HG02623 (cell line): Measurements from ENCODE around the gene AFAP1.

ENCODE experiments used
- ATAC-seq: cut with Tn5 transposase; IDR thresholded peaks from one replicate; pipeline ENCODE4 v1.9.1; 2021; ENCODE audit warnings: moderate library complexity; ENCODE audit not compliant: unreplicated experiment

The AFAP1 gene

DNA sequence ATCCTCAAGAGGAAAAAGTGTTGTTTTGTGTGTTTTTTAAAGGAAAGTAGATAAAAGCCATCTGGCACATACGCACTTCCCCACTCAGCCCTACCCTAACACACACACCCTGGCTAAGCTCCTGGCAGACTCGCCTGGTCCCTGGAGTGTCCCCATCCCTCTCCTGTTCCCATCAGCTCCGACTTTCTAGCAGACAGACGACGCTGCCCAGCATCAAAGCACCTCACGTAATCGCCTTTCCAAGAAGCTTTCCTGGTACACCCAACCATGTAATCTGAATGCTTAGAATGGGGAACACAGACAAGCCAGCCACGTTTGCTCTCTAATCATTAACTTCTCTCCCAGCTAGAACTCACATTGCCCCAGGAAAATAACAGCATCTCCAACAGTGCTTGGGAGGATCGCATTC is 116.2 kb downstream of the AFAP1 start:
- no peak for ATAC-seq

DNA sequence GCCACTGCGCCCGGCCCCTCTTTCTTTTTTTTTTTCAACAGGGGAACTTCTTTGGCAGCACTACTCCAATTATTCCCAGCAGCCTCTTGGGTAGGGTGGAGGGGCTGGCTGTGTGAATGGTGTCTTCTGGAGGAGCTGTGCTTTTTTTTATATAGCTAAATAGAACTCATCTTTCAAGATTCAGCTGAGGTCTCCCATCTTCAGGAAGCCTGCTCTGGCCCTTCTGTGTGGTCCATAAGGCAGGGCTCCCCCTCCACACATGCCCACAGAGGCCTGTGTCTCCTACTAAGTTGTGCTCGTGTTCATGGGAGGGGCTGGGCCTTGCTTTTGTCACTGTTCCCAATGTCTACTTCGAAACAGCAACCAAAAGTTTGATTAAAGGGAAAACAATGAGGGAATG is 116.8 kb downstream of the AFAP1 start:
- no peak for ATAC-seq

DNA sequence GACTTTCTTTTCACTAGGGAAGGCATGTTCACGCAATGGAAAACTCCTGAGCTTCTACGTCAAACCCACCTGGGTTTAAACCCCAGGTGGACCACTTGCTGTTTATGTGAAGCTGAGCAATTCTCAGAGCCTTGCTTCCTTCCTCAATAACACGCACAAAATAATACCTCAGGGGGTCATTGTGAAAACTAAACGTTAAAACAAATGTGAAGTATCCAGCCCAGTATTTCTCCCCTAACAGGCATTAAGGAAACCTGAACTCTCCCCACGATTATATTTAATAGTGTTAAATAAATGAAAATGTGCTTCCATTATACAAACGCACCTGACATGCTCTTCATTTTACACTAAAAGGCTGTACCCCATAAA is 117.5 kb downstream of the AFAP1 start:
- no peak for ATAC-seq

DNA sequence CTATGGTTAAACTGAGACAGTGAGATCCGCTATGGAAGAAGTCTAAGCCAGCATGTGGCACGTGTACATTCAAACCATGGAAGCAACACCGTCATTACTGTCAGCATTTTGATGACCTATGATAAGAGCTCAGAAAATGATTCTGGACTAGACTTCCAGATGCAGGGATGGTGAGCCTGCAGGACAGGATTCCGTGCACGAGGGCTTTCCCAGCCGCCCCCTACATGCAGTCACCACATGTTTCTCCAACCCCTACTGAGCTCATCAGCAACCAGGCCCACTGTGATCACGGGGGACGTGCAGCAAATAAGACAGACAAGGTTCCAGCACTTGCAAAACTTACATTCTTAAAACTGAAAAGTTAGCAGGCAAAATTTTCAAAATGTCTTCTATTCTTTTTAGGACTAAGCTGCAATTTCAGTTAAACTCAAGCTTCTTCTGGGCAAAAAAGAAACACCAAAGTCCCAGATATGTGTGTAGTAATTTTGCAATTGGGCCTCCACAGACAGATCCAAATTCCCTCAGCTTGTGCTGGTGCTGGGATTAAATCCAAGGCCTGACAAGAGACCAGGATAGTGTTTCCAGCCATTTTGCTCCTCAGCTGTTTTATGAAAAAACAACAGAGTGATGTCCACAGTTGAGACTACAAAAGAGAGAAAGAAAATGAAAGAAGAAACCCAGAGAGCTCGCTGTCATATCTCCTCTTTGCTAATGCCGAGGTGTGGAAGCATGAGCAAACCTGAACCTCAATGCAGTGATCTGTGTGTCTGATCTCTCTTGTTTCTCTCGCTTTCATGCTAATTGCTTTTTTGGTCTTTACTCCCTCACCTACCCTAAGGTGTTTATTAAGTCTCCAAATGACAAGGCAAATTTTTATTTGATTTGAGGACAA is 118.2 kb downstream of the AFAP1 start:
- no peak for ATAC-seq

DNA sequence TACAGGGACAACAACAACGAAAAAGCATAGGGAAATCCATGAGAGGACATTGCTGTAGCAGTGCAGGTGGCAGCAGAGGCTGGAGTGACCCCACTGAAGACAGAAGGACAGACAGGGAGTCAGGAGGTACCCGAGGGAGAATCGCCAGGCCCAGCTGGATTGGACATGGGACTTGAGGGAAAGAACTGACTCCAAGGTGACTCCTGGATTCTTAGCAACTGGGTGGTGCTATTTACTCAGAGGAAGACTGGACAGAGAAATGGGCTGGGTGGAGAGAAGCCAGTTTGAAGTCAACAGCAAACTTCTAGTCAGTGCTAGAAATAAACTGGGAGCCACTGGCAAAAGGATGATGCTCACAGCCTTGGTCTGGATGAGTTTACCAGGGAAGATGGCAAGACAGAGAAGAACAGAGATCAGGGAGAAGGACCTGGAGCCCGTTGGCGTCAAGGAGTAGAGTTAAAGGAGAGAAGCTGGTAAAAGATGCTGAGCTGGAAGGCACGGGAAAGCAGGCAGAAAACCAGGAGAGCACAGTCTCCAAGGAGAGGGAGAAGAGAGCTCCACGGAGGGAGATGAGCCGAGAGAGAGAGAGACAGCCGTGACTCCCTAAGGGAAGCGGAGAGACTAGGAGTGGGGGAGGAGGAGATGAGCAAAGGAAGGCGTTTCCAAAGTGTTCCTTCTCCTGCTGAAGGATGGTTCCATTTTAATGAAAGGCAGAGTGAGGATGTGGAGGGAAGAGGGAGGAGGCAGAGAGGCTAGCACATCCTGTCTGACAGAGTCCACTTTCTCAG is 119.4 kb downstream of the AFAP1 start:
- no peak for ATAC-seq

DNA sequence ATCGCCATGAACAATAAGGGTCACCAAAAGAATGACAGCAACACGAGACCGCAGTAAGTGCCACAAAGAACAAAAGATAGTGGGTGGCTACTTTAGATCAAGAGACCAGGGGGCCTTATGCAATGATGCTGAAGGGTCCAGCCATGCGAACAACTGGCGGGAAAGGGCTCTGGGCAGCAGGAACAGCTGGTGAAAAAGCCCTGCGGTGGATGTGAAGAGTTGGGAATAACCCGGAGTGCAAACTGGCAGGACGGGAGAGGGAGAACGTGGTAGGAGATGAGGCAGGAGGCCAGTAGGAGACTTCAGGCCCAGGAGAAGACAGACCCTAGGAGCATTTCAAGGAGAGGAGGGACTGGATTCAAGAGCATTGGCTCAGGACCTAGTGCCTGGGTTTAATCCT is 120.2 kb downstream of the AFAP1 start:
- no peak for ATAC-seq

DNA sequence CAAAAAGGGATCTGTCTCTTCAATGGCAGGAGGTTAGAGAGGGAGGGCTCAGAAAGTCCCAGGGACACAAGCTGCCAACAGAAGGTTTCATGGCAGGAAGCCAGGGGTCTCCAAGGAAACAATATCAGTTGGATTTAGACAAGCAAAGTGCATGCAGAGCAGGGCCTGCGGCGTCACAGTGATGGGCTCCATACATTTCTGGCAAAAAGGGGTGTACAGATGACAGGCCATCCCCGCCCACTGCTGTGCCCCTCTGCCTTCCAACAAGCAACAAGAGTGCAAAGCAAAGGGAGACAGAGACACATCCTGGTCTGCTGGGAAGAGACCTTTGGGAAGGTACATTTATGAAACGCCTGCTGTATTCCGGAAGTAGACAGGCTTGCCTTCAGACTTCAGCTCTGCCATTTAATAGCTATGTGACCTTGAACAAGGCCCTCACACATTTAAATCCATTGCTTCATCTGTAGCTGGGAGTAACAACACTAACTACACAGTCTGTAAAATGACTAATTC is 121.2 kb downstream of the AFAP1 start:
- ATAC-seq, result no peak

DNA sequence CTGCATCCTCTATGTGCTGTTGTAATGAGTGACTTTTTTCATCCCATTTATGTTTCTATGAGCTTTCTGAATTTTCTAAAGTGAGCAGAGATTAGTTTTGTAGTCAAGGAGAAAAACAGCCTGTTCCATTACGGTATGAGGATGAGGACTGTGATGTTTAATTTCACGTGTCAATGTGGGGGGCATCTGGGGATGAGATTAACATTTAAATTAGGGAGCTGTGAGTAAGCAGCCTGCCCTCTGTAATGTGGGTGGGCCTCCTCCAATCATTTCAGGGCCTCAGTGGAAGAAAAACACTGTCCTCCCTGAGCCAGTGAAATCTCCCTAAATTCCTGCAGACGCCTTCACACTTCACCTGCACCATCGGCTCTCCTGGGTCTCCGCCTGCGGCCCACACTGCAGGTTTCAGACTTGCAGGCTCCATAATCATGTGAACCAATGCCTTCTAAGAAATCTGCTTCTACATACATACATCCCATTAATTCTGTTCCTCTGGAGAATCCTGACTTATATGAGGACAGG is 121.7 kb downstream of the AFAP1 start:
- ATAC-seq, result no peak

DNA sequence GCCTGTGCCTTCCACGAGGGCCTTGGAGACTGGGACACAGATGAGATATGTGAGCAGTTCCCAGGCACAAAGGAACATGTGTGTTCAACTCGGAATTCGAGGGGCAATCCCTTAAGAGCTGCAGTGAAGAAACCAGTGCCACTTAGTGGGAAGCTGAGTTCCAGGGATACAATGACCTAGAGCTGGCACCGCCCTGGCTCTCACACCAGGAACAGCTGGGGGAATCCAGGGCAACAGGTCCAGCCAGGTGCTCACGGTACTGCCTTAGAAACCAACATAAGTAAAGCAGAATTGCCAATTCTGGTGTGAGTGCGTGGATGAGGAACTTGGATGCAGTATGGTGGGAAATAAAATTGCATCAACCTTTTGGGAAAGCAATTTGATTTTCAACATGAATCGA is 122.9 kb downstream of the AFAP1 start:
- ATAC-seq, result no peak

DNA sequence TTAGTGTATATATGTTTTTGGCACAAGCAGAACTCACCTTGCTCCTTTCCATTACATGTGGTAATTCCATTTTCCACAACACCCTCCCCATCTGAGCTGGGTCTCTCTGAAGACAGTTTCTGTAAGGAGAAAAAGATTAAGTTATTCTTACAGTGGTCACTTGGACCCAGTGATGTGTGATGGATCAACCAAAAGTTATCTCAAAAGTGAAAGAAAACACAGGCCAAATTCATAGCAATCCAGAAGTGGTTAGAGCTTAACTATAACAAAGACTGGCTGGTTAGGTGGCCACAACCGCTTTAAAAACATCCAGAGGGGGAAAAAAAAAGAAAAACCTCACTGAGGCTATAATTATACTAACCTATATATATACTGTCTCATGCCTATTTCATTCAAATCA is 123.7 kb downstream of the AFAP1 start:
- no peak for ATAC-seq

DNA sequence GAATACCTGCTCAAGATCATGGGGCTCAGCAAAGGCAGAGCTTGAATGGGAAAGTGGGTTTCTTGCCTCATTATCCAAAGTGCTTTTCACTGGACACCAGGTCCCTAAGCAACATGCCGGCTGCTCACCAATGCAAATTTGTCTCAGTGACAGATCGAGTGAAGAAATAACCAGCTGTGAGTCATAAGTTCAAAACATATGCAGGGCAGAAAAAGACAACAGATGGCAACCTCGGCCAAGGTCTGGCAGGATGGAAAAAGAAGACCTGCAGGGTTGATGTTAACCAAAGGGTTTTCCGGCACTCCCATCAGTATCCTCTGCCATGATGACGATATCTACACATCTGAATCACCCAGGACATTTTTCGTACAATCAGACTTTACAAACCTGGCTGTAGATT is 124.1 kb downstream of the AFAP1 start:
- no peak for ATAC-seq

DNA sequence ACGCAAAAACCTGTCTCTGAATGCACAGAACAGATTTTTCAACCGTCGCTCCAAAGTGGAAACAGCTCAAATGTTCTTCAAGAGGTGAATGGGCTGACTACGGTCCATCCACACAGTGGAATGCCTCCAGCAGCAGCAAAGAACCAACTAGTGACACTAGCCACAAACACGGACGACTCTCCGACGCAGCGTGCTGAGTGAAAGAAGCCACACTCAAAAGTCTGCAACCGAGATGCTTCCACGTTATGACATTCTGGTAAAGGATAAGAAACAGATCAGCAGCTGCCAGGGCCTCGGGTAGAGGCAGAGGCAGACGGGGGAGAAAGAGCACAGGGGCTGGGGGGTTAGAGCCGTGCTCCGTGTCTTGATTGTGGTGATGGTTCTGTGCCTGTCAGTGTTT is 125.2 kb downstream of the AFAP1 start:
- no peak for ATAC-seq

DNA sequence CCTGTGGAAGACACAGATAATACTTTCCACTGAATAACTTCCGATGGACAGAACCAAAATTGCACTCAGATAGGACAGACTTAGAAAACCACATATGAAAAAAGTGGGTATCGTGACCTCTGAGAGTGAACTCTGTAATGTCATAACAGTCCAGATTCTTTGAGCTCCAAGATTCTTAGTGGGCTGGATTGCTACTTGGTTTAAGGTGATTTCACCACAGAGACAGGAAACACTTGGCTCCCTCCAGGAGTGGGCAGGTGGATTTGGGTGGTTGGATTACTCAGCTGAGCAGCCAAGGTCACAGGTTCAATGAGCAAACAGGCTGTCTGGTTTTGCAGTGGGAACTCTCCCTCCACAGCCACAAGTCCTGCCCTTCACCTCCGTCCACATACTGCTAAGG is 126.0 kb downstream of the AFAP1 start:
- ATAC-seq, result no peak

DNA sequence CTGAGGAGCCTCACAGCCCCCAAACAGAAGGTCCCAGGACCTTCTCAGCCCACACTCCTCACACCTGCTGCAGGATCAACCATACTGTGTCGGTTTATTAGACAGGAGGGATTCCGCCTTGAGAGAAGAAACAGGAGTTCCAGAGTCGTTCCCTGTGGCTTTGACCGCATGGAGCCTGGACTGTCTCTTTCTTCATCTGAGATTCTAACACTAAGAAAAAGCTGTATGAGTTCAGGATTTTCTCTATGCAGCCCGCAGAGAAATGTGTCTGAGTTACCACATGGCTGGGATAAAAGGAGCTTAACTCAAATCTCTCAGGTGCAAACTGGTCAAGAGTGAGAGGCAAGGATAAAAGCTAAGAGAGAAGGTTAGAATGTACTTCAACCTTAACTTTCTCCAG is 126.7 kb downstream of the AFAP1 start:
- no peak for ATAC-seq

DNA sequence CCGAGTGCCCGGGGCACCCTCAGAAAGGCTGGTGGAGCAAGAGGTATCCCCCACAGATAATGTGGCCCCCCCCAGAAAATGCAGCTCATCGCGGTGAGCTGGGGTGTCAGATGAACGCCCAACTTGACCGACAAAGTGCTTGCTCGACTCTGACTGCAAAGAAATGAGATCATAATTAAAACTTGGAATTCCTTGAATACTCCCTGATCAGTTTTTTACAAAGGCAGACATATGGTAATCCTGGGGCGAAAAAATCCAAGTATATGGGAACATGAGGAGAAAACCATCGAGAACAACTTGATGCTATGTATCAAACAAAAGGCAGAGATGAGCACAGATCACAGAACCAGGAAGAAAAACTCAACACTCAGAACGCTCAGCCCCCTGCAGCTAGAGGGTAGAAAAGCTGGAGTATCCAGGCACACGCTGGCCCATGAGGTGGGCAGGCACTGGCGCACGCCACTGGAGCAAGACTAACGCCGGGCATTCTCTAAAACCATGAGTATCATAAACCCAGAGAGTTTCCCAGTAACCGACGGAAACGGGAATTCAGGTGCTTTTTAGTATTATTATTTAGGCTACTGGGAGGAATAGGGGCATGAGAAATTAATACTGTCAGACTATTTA is 127.3 kb downstream of the AFAP1 start:
- ATAC-seq, result no peak

DNA sequence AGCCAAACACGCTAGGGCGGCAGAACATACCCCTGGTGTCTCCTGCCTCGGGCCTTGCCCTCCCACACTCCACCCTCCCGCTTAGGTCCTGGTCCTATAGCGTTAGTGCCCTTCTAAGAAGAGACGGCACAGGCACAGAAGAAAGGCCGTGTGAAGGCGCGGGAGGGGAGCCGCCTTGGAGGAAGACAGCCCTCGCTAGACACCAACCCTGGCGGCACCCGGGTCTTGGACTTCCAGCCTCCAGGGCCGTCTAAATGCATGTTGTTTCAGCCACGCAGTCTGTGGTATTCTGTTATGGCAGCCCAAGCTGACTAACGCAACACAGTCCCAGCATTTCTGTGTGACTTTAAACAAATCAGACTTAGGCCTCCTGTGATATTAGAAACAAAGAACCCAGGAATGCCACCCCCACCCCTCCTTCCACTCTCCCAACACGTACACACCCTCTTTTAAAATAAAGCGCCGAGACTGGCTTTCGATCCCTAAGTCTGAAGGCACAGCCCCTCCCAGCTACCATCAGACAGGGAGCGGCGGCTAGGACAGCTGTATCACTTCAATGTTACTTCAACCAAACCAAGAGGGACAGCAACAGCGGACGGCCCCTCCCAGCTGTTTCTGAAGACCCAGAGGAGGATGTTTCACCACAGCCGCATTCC is 128.0 kb downstream of the AFAP1 start:
- no peak for ATAC-seq

DNA sequence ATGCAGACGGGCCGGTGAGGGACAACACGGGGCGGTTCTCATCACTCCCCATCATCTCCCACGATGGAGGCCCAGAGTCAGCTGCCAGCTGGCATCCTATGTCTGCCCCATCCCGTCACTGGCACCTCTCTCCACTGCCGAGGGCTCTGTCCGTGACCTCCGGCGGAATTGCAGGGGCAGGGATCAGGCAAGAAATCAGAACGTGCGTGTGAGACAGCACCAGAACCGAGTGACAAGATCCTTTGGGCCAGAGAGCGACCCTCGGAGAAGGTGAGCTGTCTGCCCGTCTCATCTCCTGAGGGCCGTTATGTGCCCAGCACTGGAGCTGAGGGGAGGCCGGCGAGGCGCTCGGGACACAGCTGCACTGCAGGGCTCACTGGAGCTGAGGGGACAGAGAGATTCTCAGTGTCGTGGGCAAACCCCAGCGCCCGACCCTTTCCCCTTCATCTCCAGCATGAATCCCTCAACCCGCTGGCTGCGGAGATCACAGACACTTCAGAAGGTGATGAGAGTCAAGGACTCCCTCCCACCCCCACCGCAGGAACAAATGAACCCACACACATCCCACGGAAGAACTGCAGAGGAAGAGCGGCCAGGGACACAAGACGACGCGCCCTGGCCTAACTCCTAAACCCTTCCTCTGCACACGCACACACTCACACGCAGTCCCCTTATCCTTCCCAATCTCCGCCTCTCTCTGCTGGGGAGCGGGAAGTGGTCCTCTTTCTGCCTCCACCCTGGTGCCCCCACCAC is 128.7 kb downstream of the AFAP1 start:
- no peak for ATAC-seq

DNA sequence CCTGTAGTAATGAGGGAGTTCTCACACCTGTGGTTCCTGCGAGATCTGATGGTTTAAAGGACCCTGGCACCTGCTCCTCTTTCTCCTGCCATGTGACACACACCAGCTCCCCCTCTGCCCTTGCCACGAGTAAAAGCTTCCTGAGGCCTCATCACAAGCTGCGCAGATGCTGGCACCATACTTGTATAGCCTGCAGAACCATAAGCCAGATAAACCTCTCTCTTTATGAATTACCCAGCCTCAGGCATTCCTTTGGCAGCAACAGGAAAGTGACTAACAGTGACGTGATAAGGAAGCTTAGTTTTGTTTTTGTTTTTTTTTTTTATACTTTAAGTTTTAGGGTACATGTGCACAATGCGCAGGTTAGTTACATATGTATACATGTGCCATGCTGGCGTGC is 130.9 kb downstream of the AFAP1 start:
- ATAC-seq, result no peak

DNA sequence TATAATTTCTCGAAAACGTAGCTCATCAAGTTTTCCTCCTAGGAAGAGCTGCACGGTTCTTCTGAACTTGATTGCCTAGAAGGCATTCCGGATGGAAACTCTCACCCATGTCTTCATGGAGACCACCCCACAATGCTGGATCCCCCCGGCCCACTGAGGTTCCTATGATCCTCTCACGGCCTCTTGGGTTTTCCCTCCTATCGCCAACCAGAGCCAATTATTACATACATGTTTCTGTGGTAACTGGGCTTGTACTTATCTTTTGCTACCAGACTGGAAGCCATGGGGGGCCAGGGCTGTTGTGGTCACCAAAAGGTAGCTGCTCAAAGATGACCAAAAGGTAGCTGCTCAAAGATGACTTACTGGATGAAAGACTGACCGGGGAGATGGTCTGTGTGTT is 131.5 kb downstream of the AFAP1 start:
- ATAC-seq, result no peak

DNA sequence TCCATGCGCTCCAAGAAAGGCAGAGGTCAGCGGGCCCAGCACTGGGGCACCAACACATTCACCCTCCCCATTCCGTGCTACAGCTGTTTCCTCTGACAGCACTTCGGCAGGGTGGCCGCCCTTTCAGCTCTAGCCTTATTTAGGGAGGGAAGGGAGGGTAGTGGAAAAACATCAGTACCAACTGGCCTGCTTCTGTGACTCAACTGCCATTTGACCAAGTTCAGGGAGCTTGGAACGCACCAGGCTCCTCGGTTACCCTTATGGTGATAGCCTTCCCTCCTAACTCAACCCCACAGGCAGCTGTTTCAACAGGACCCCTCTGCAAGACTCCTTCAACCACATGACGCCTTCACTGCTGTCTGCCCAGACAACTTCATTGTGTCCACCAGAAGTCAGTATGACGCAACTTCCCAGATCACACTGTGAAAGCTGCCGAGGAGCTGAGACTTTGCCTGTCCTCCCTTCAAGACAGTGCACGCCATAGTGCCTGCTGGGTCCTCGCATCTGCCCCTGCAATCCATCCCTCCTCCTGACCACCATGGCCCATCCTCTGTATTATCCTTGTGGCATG is 132.2 kb downstream of the AFAP1 start:
- ATAC-seq, result no peak
